NCI-H2081 (cell line): Measurements from ENCODE around the gene FAM117B.
"Not testable (repeated sequence)": the region's sequence is repeated elsewhere in the genome, so short reads cannot be mapped to it uniquely, and the experiment has no call there.

Experiments
- DNase-seq, 2 experiments: peaks; one replicate each; lab custom pipeline; 2025; lab: John Stamatoyannopoulos, UW

FAM117B gene

DNA sequence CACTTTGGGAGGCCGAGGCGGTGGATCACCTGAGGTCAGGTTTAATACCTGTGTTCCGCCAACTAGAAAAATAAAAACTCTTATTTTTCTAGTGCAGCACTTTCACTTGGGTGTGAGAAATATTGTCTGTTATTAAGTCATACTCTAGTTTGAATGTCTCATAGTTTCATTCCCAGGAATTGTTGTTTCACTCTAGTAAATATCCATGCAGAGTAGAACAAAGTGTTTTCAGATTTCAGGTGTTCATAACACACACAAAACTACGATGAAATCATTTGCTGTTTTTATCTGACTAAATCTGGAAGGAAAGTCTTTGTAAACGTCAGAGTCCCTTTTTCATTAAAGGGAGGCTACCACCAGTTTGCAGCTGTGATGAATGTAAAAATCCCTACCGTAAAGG lies 4.0 kb downstream of the FAM117B start:
- DNase-seq: no peak

DNA sequence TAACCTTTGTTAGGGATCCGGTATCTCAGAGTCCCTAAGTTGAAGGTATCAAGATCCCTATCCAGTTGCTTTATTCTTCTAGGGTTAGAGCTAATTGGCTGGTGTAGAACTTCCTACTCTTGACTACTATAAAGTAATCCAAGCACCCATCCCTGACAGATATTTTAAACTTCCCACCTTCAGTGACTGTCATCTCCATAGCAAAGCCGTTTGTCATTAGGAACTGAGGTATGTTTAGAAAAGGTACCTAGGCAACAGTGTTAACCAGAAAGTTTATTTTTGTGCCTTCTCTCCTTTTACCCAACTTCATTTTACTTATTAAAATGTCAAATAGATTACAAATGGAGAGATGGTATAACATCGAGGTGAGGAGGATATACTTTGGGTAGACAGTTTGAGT lies 4.5 kb downstream of the FAM117B start:
- no peak for DNase-seq

DNA sequence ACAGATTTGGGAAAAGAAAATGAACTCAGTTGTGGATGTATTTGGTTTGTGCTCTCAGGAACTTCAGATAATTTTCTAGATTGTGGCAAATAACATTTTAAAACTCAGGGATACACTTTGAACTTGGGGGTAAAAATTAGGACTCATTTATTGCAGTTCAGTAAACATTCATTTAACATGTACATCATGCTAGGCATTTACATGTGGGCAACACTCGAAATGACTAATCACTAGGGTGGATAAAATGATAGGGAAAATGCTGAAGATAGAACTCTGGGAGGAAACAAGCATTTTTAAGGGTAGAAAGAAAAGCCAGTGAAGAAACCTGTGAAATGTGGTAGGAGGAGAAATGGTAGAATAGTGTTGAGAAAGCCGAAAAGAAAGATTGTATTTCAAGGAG lies 7.8 kb downstream of the FAM117B start:
- DNase-seq: no peak

DNA sequence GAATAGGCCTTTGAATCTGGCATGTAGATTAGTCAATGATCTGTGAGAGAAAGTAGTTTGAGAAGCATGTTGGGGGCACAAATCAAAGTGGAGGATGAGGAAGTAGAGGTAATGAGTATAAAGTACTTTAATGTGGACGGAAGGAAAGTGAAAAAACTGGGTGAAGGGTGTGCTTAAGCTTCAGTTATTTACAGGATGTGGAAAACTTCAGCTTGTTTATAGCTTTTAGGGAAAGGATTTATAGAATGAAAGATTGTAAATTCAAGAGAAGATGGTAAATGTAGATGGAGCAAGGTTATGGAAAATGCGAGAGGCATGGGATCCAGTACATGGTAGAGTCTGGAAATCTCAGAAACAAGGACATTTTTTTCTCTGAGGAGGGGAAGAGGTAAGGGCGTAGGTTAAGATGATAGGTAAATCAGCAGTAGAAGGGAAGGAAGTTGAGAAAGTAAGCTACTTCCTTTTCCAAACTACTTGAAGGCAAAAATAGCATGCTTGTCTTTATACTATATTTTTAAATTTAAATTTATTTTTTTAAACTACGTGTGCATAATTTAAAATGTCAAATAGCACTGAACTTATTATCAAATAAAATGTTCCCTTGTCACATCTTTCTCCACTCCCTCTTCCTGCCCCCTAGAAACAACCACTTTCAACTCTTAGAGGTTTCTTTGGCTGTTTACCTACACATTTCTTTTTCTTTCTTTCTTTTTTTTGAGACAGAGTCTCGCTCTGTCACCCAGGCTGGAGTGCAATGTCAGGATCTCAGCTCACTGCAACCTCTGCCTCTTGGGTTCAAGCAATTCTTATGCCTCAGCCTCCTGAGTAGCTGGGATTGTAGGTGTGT lies 8.5 kb downstream of the FAM117B start:
- DNase-seq: no peak

DNA sequence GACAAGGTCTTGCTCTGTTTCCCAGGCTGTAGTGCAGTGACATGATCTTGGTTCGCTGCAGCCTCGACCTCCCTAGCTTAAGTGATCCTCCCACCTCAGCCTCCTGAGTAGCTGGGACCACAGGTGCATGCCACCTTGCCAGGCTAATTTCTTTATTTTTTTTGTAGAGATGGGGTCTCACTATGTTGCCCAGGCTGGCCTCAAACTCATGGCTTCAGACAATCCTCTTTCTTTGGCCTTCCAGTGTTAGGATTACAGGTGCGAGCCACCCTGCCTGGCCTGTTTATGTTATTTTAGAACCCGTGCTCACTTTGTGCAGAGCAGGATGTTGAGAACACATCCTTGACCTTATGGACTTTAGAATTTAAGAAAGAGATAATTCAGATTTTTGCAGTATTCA lies 17.4 kb downstream of the FAM117B start:
- DNase-seq: no peak

DNA sequence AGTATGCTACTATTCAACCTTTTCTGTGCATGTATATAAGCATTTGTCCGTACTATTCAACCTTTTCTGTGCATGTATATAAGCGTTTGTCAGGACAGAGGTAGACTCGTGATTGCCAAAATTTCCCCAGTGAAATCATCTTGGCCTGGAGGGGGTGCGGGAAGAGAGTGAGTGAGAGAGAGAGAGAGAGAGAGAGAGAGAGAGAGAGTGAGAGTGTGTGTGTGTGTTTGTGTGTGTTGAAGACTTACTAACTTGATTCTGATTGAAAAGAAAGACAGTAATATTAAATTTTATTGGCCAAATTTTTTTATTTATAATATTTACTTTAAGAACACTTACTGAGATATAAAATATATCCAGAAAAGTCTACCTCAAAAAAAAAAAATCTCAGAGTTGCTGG lies 19.1 kb downstream of the FAM117B start:
- no peak for DNase-seq

DNA sequence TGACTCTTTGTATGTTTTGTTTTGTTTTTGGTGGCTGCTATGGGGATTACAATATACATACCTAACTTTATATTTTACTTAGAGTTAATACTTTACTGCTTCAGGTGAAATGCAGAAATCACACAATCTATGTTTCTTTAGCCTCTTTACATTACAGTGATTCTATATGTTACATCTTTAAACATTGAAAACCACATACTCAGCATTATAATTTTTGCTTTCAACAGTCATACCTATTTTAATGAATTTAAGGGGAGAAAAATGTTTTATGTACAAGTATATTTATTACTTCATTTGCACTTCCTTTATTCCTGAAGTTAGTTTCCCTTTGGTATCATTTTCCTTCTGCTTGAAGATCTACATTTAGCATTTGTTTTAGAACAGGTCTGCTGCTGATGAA lies 23.1 kb downstream of the FAM117B start:
- no peak for DNase-seq

DNA sequence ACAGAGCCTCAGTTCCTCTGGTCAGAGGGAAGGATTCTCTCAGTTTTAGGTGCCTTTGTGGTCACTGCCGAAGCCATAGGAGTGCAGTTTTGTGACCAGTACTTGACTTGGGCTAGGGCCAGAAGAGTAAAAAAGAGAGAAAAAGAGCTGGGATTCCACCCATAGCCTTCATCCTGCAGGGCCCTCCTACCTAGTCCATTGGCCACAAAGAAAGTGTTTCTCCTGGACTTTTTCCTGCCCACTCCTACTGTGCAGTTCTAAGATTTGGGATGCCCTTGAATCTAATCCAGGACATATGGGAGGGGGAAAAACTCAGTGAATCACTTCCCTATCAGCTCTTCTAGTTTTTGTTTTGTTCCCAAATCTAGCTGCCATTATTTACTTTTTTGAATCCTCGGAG lies 26.0 kb downstream of the FAM117B start:
- no peak for DNase-seq

DNA sequence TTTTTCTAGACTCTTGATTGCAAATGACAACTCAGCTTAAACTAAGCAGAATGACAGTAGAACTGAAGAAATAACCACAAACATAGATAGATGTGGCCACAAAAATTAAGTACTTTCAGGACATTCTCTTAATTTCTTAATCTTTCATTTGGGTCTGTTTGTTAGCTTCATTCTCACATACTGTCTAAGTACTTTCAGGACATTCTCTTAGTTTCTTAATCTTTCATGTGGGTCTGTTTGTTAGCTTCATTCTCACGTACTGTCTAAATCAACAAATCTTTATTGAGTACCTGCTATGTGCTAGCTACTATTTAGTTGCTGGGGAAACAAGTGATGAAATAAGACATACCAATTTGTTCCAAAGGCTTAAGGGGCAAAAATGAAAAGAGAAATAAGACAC lies 35.1 kb downstream of the FAM117B start:
- no peak for DNase-seq

DNA sequence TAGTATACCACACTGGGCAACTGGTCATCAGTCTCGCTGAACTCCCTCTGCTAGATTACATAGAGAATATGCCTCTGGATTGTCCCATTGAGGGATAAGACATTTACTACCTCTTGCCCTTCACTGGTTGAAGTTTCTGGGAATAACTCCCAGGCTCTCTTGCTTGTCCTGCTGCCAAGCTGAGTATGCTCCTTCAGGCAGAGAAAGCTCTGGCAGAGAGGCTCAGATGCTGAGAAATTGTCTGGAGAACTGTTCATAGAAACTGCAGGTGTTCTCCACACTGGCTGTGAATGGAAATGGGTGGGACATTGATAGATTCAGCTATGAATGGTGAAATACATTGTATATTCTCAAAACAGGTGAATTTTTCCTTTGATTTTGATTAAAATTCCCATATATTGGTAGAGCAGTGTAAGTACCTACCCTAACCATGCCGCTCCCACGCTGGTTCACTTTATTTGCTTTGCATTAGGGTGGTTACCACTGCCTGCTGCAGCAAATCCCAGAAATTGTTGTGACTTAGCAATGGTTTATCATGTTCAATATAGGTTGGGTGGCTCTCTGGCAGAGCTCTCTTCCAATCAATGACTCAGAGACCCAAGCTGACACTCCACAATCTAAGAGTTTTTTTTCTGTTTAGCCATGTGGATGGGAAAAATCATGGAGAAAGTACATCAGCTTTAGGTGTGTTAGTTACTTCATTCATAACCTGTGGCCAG lies 36.7 kb downstream of the FAM117B start:
- no peak for DNase-seq

DNA sequence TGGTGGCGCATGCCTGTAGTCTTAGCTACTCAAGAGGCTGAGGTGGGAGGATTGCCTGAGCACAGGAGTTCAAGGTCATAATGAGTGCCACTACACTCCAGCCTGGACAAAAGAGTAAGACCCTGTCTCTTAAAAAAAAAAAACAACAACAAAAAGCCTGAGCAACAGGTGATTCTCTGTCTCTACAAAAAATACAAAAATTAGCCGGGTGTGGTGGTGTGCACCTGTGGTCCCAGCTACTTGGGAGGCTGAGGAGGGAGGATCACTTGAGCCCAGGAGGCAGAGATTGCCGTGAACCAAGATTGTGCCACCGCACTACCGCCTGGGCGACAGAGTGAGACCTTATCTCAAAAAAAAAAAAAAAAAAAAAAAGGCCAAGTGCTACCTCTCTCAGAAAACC lies 40.3 kb downstream of the FAM117B start:
- not testable (repeated sequence) for DNase-seq

DNA sequence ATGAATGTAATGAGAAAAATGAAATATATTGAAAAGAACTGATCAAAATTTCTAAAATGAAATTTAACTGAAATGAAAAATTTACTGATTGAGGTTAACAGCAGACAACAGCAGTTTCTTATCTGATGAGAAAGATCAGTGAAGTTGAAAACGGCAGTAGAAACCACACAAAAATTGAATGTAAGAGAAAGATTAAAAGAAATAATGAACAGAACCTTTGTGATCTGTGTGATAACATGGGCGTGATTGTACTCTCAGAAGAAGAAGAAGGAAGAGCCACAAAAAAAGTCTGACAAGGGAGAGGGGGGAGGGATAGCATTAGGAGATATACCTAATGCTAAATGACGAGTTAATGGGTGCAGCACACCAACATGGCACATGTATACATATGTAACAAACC lies 45.2 kb downstream of the FAM117B start:
- no peak for DNase-seq

DNA sequence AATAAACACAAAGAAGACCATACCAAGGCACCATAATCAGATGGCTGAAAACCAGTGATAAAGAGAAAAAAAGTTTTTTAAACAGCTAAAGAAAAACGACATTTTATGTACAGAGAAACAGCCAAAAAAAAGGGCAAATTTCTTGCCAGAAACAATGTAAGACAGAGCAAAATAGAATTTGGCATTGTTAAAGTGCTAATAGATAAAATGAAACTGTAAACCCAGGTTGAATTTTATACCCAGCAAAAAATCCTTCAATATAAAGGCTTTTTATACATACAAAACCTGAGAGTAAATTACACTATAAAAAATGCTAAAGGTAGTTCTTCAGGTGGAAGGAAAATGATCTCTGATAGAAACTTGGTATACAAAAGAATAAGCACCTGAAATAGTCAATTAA lies 45.7 kb downstream of the FAM117B start:
- no peak for DNase-seq

DNA sequence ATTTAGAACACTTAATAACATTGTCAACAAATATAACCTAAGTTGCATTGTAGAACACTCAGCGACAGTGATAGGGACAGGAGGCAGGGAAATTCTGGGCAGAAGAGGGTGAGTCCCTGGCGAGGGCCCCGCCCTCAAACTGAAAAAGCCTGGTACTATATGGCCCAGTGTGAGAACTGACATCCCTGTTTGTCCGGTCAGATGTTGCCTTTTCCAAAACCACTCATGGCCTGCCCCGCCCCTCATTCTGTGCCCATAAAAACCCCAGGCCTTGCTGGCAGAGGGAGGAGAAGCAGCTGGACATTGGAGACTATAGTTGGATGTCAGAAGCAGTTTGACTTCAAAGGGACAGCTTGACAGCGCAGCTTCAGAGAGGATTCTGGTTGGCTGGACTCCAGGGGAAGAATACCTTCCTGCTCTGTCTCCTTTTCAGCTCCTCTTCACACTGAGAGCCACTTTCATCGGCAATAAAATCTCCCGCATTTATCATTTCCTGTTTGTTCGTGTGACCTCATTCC lies 47.0 kb downstream of the FAM117B start:
- no peak for DNase-seq

DNA sequence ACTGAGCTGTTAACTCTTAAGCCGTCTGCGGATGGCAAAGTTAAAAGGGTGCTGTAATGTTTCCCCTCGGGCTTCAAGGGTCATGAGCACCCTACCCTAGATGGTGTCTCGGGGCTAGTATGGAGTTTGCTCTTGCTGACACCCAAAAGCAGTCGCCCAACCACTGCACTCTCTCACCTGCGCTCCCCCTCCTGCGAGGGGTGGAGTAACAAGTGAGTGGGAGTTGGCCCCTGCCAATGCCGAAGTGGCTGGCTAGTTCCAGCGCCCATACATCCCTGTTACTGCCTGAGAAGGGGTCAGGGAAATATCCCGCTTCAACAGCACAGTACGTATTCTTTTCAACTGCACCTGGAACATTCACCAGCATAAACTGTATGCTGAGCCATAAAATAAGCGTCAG lies 47.5 kb downstream of the FAM117B start:
- no peak for DNase-seq

DNA sequence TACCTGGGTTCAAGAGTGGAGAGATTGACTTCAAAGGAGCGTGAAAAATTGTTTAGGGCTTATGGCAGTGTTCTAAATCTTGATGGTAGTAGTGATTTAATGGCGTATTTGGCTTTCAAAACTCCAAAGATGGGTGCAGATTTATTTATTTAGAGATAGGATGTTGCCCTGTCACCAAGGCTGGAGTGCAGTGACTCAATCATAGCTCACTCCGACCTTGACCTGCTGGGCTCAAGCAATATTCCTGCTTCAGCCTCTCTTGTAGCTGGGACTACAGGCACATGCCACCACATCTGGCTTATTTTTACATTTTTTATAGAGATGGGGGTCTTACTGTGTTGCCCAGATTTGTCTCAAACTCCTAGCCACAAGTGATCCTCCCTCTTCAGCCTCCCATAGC lies 52.5 kb downstream of the FAM117B start:
- no peak for DNase-seq

DNA sequence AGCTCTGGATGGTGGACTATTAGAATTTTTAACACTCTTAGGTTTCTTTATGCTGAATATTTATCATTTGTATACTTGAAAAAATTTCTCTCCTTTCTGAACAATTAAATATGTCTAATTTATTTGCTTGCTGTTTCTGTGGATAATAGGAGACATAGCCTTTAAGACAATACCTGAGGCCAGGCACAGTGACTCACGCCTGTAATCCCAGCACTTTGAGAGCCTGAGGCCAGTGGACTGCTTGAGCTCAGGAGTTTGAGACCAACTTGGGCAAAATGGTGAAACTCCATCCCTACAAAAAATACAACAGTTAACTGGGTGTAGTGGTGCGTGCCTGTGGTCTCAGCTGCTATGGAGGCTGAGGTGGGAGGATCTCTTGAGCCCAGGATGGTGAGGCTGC lies 54.7 kb downstream of the FAM117B start:
- DNase-seq: no peak

DNA sequence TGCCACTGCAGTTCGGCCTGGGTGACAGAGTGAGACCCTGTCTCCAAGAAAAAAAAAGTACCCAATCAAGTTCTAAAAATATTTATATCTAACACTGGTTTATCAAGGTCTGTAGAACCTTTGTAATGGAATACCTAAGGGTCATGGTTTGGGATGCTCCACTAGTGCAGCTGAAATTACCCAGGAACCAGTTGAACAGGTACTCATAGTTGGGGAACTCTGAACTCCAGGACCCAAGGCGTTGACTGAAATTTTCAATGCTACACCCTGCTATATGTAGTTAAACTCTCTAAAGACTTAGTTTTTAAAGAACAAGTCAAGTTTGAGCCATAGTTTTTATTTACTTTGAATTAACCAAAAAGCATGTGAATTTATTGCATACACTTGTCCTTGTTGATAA lies 55.1 kb downstream of the FAM117B start:
- DNase-seq: no peak

DNA sequence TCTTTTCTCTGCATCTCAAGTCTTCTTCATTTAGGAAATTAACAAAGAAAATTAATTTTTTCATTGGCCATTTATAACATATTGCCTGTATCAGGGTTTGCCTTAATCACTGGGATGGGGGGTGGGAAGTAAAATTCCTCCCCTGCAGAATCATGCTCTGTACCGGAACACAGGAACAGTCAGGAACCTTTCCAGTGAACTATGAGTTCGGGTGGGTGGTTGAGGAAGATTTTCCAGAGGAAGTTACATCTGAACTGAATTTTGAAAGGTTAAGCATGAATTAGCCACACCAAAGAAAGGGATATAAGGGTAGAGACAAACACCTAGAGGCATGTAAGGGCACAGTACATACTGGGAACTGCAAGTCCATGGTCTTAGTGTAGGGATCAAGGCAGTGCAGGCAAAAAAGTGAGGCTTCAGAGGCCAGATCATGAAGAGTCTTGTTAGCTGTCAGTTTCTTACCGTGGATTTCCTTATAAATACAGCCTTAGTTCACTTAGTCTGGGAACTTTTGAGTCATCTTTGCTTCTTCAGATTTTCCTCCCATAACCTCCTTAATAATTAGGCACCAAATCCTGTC lies 55.6 kb downstream of the FAM117B start:
- no peak for DNase-seq

DNA sequence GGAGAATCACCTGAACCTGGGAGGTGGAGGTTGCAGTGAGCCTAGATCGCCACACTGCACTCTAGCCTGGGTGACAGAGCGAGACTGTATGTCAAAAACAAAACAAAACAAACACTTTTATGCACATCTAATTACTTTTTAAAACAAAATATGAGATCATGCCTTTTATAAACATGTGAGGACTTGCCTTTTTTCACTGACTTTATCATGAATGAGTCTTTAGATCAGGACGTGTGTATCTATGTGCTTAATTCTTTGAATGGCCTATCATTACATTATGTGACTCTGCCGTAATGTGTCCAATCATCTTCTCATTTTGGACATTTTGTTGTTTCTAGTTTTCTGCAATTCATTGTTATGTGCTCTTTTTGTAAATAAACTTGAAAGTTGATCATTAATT lies 58.7 kb downstream of the FAM117B start:
- no peak for DNase-seq

DNA sequence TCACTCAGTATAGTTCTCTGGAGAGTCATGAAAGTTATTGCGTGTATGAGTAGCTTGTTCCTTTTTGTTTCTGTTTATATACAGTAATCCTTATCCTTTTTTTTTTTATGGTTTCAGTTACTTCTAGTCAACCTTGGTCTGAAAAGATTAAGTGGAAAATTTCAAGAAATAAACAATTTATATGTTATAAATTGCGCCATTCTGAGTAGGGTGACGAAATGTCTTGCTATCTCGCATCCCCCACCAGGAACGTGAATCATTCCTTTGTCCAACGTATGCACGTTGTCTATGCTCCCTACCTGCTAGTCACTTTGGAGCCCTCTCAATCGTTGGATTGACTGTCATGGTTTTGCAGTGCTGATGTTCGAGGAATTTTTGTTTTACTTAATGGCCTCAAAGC lies 60.4 kb downstream of the FAM117B start:
- no peak for DNase-seq

DNA sequence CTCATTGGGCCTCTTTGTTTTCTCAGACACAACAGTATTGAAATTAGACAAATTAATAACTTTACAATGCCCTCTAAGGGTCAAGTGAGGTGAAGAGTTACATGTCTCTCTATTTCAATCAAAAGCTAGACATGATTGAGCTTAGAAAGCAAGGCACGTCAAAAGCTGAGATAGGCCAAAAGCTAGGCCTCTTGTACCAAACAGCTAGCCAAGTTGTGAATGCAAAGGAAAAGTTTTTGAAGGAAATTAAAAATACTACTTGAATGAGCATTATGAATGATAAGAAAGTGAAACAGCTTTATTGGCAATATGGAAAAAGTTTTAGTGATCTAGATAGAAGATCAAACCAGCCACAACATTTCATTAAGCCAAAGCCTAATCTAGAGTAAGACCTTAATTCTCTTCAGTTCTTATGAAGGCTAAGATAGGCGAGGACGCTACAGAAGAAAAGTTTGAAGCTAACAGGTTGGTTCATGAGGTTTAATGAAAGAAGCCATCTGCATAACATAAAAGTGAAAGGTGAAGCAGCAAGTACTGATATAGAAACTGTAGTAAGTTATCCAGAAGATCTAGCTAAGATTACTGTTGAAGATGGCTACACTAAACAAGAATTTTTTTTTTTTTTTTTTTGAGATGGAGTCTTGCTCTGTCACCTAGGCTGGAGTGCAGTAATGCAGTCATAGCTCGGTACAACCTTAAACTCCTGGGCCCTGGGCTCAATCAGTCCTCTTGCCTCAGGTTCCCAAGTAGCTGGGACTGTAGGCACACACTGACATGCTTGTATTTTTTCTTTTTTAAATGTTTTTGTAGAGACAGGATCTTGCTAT lies 65.5 kb downstream of the FAM117B start:
- no peak for DNase-seq
